H1 (cell line): Measurements from ENCODE around the gene MAGI2. TPM values are rescaled to one million over a fixed set of nuclear protein-coding genes. Genes with fewer than 3 reads are reported as not detected.

Experiments
- CTCF ChIA-PET: fragments of 300-600 bp; sonication (Branson Sonifier 250); formaldehyde crosslinking; loops from one replicate; lab custom pipeline; 2021; ENCODE audit not compliant: partially characterized antibody; lab: Charles Lee
- POLR2A ChIA-PET: fragments of 300-600 bp; sonication (Branson Sonifier 250); formaldehyde crosslinking; loops from one replicate; lab custom pipeline; 2021; ENCODE audit warnings: inconsistent platforms; ENCODE audit not compliant: partially characterized antibody; lab: Charles Lee
- DNase-seq, 2 experiments: peaks; one replicate each; pipeline versions ENCODE4 v3.0.0 to v3.0.0-alpha.2; 2010 to 2022; ENCODE audit warnings: low spot score in 2 of 2, low read depth in 1 of 2, mixed read lengths in 1 of 2
- FAIRE-seq: peaks from 2 replicates; lab custom pipeline; 2011; peaks lifted over from hg19 to GRCh38; lab: Jason Lieb, UNC
- H2AFZ ChIP-seq: 2 replicates; pipeline ENCODE4 v1.8.1; 2012; ENCODE audit warnings: low read length, inconsistent platforms
- H2AK5ac ChIP-seq: 2 replicates; pipeline ENCODE4 v1.6.1; 2013; ENCODE audit warnings: low read depth, low read length
- H2BK120ac ChIP-seq: replicated peaks from 2 replicates; pipeline ENCODE3; 2013; ENCODE audit warnings: low read depth, low read length, inconsistent platforms
- H2BK12ac ChIP-seq: 2 replicates; pipeline ENCODE4 v1.6.1; 2013; ENCODE audit warnings: low read depth, low read length
- H2BK15ac ChIP-seq: 2 replicates; pipeline ENCODE4 v1.6.1; 2013; ENCODE audit warnings: low read length
- H2BK20ac ChIP-seq: 2 replicates; pipeline ENCODE4 v1.6.1; 2013; ENCODE audit warnings: low read length
- H2BK5ac ChIP-seq: 2 replicates; pipeline ENCODE4 v1.6.1; 2013; ENCODE audit warnings: low read depth, low read length
- H3K14ac ChIP-seq: 2 replicates; pipeline ENCODE4 v1.6.1; 2013; ENCODE audit warnings: inconsistent platforms; ENCODE audit not compliant: insufficient read length
- H3K18ac ChIP-seq: 2 replicates; pipeline ENCODE4 v1.6.1; 2013; ENCODE audit warnings: low read length; ENCODE audit errors: extremely low read depth
- H3K23ac ChIP-seq: 2 replicates; pipeline ENCODE4 v1.6.1; 2013; ENCODE audit warnings: inconsistent platforms; ENCODE audit not compliant: insufficient read length
- H3K23me2 ChIP-seq: 2 replicates; pipeline ENCODE4 v1.6.1; 2013; ENCODE audit warnings: low read depth, low read length
- H3K27ac ChIP-seq: 2 replicates; pipeline ENCODE4 v1.6.1; 2011; ENCODE audit warnings: low read depth, low read length, inconsistent platforms
- H3K27me3 ChIP-seq, 4 experiments: replicated peaks in 1 of 4; 1 replicate in 1 of 4; 2 replicates in 3 of 4; pipeline versions ENCODE4 v1.6.1 to v1.8.1; 2011 to 2013; ENCODE audit warnings: low read length in 3 of 4, mild to moderate bottlenecking in 3 of 4, inconsistent platforms in 2 of 4, mixed read lengths in 2 of 4, moderate library complexity in 1 of 4; ENCODE audit not compliant: control insufficient read depth in 3 of 4, insufficient read depth in 3 of 4; ENCODE audit errors: extremely low read depth in 1 of 4
- H3K36me3 ChIP-seq, 4 experiments: 2 replicates each; pipeline versions ENCODE4 v1.6.1 to v1.8.1; 2011 to 2013; ENCODE audit warnings: mild to moderate bottlenecking in 4 of 4, low read length in 3 of 4, moderate library complexity in 2 of 4, control low read depth in 1 of 4, inconsistent platforms in 1 of 4; ENCODE audit not compliant: insufficient read depth in 4 of 4, control insufficient read depth in 2 of 4
- H3K4ac ChIP-seq: replicated peaks from 2 replicates; pipeline ENCODE3; 2013; ENCODE audit warnings: low read length, low read depth, mixed read lengths, inconsistent platforms; ENCODE audit not compliant: insufficient read length
- H3K4me1 ChIP-seq, 4 experiments: replicated peaks in 1 of 4; 1 replicate in 1 of 4; 2 replicates in 3 of 4; pipeline versions ENCODE4 v1.6.1 to v1.8.1; 2011 to 2013; ENCODE audit warnings: low read length in 3 of 4, inconsistent platforms in 2 of 4, mixed read lengths in 1 of 4; ENCODE audit not compliant: insufficient read depth in 4 of 4, control insufficient read depth in 3 of 4
- H3K4me2 ChIP-seq, 2 experiments: 2 replicates each; pipeline versions ENCODE4 v1.6.1 to v1.8.1; 2011 to 2013; ENCODE audit warnings: low read depth in 2 of 2, low read length in 2 of 2, control low read depth in 1 of 2, inconsistent platforms in 1 of 2, mild to moderate bottlenecking in 1 of 2; ENCODE audit not compliant: insufficient read depth in 1 of 2
- H3K4me3 ChIP-seq, 4 experiments: fragments of 200-600, 300-600 bp in 1 of 4; sonication (generic), shearing (Covaris generic), sonication (Bioruptor Twin) in 1 of 4; 2 replicates each; pipeline versions ENCODE4 v1.5.1 to v1.8.1; 2011 to 2016; ENCODE audit warnings: low read length in 4 of 4, low read depth in 3 of 4, control low read depth in 2 of 4, inconsistent platforms in 2 of 4, mild to moderate bottlenecking in 2 of 4, mixed read lengths in 1 of 4, moderate library complexity in 1 of 4; ENCODE audit not compliant: insufficient read depth in 2 of 4; ENCODE audit errors: extremely low read depth in 1 of 4
- H3K56ac ChIP-seq: replicated peaks from 2 replicates; pipeline ENCODE3; 2013; ENCODE audit warnings: low read depth, mild to moderate bottlenecking, mixed read lengths, low read length, inconsistent platforms; ENCODE audit not compliant: insufficient read length
- H3K79me1 ChIP-seq: 2 replicates; pipeline ENCODE4 v1.6.1; 2013; ENCODE audit warnings: low read depth, low read length, control low read depth
- H3K79me2 ChIP-seq, 2 experiments: 2 replicates each; pipeline versions ENCODE4 v1.6.1 to v1.8.1; 2012 to 2013; ENCODE audit warnings: low read length in 2 of 2, mild to moderate bottlenecking in 2 of 2, inconsistent platforms in 1 of 2; ENCODE audit not compliant: insufficient read depth in 2 of 2, control insufficient read depth in 1 of 2
- H3K9ac ChIP-seq, 4 experiments: replicated peaks in 1 of 4; 1 replicate in 1 of 4; 2 replicates in 3 of 4; pipeline versions ENCODE4 v1.6.1 to v1.8.1; 2011 to 2013; ENCODE audit warnings: low read depth in 3 of 4, low read length in 3 of 4, control low read depth in 2 of 4, mild to moderate bottlenecking in 2 of 4, moderate library complexity in 2 of 4, inconsistent platforms in 1 of 4; ENCODE audit errors: extremely low read depth in 1 of 4
- H3K9me3 ChIP-seq, 2 experiments: 2 replicates each; pipeline versions ENCODE4 v1.6.1 to v1.8.1; 2012 to 2013; ENCODE audit warnings: mild to moderate bottlenecking in 2 of 2, moderate library complexity in 2 of 2, control low read depth in 1 of 2, inconsistent platforms in 1 of 2, low read depth in 1 of 2, low read length in 1 of 2, mixed read lengths in 1 of 2; ENCODE audit not compliant: insufficient read depth in 2 of 2
- H4K20me1 ChIP-seq, 2 experiments: replicated peaks in 1 of 2; 2 replicates each; pipeline versions ENCODE3 to v1.8.1; 2011 to 2013; ENCODE audit warnings: inconsistent platforms in 2 of 2, low read length in 2 of 2, mild to moderate bottlenecking in 1 of 2; ENCODE audit not compliant: insufficient read depth in 2 of 2, control insufficient read depth in 1 of 2
- H4K5ac ChIP-seq: 2 replicates; pipeline ENCODE4 v1.6.1; 2013; ENCODE audit warnings: low read length, low read depth, mixed read lengths, inconsistent platforms; ENCODE audit not compliant: insufficient read length
- H4K8ac ChIP-seq: 2 replicates; pipeline ENCODE4 v1.8.0; 2013; ENCODE audit warnings: mild to moderate bottlenecking, moderate library complexity, low read length, inconsistent platforms; ENCODE audit not compliant: insufficient read depth; ENCODE audit errors: extremely low read depth
- H4K91ac ChIP-seq: replicated peaks from 2 replicates; pipeline ENCODE3; 2013; ENCODE audit warnings: low read length, mixed read lengths, inconsistent platforms; ENCODE audit not compliant: insufficient read length
- ASH2L ChIP-seq: fragments of 200-600, 300-600 bp; sonication (generic); IDR thresholded peaks from one replicate; pipeline ENCODE4 v1.7.1; 2017; ENCODE audit warnings: low read length
- BACH1 ChIP-seq: IDR thresholded peaks from 2 replicates; pipeline ENCODE4 v1.6.1; 2012; ENCODE audit warnings: low read length, improper control_type of control experiment
- BCL11A ChIP-seq, 2 experiments: IDR thresholded peaks; one replicate each; pipeline ENCODE4 v1.6.1; 2011; ENCODE audit warnings: low read depth in 2 of 2, low read length in 2 of 2, mild to moderate bottlenecking in 2 of 2
- GTF2F1 ChIP-seq: IDR thresholded peaks from 2 replicates; pipeline ENCODE4 v1.6.1; 2012; ENCODE audit warnings: low read depth, low read length, improper control_type of control experiment, borderline replicate concordance
- JUND ChIP-seq: IDR thresholded peaks from 2 replicates; pipeline ENCODE4 v1.6.1; 2011; ENCODE audit warnings: mild to moderate bottlenecking, improper control_type of control experiment, low read length
- KDM1A ChIP-seq: fragments of 200-600, 300-600 bp; sonication (generic); IDR thresholded peaks from 2 replicates; pipeline ENCODE4 v1.7.1; 2016; ENCODE audit warnings: mild to moderate bottlenecking, low read length, borderline replicate concordance
- NANOG ChIP-seq: IDR thresholded peaks from 2 replicates; pipeline ENCODE4 v1.6.1; 2011; ENCODE audit warnings: low read length, low read depth, mild to moderate bottlenecking, inconsistent platforms; ENCODE audit not compliant: insufficient read depth, poor library complexity, severe bottlenecking
- SRF ChIP-seq: IDR thresholded peaks from 2 replicates; pipeline ENCODE4 v1.6.1; 2011; ENCODE audit warnings: mild to moderate bottlenecking, low read depth, low read length, moderate library complexity
- polyA plus RNA-seq, 7 experiments: library from polyadenylated mRNA; depleted of rRNA in 3 of 7; stranded (reverse) in 5 of 7; unstranded in 2 of 7; fragments of >200 nt in 5 of 7; fragments of 200-250 nt in 2 of 7; gene quantifications; 1 replicate in 5 of 7; 2 replicates in 1 of 7; 4 replicates in 1 of 7; pipeline versions ENCODE4 v1.2.1 to v1.2.3, GENCODE V29; 2011 to 2013; ENCODE audit warnings: missing spikeins in 2 of 7, mixed read lengths in 2 of 7
- total RNA-seq: library from RNA; stranded (reverse); fragmentation: NEBNext Ultra II Directional; extraction: Animal tissue kit (Norgen Biotek cat#: 25700); gene quantifications from 2 replicates; pipeline ENCODE4 v1.2.1, GENCODE V29; 2021

Gene MAGI2
- total and polyA plus RNA-seq, 2 of the 8 experiments (the other 6 are each of a cell fraction or from before 2014, with no cell fraction given), result 6.0 to 27.3 TPM

DNA sequence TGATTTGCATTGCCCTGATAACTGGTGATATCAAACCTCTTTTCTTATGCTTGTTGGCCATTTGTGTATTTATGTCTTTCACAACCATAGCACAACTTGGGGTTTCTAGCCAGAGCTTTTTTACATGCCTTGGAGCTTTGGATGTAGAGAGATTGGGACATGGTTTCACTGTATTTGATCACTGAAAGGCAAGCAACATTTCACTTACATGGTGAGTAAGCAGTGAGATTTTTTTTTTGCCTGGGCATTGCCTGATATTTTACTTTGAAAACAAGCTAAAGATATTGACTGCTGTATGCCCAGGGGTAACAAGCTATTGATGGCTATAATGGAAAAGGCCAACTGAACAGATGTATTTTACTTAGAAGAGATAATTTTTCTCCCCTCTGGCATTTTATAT is 1395.9 kb downstream of the MAGI2 start:
- Histone ChIP-seq H3K79me2 (no peaks in the 10 kb centered on the region), H2BK20ac (no peak overlapping the region), H3K4me2 (no peak overlapping the region), H3K27me3 (no peaks in the 10 kb centered on the region), H2BK120ac (no peak overlapping the region), H4K20me1 (no peaks in the 10 kb centered on the region), H4K5ac (no peak overlapping the region), H3K23me2 (no peaks in the 10 kb centered on the region), H2BK5ac (no peak overlapping the region), H3K4me3 (no peak overlapping the region), H3K56ac (no peak overlapping the region), H3K9me3 (no peaks in the 10 kb centered on the region), H3K18ac (no peak overlapping the region), H3K4ac (no peak overlapping the region), H3K23ac (no peak overlapping the region), H3K27ac (no peak overlapping the region), H3K14ac (no peak overlapping the region), H3K79me1 (no peaks in the 10 kb centered on the region), H2BK15ac (no peak overlapping the region), H3K36me3 (no peaks in the 10 kb centered on the region), H3K4me1 (peaks cover 0 to 4% (median 1%) of the 10 kb centered on the region in 4 experiments; a peak in 3 of 7 replicates), H4K91ac (no peak overlapping the region), H2AFZ (no peak overlapping the region), H2BK12ac (no peak overlapping the region), H4K8ac (no peak overlapping the region), H2AK5ac (no peak overlapping the region), H3K9ac (no peak overlapping the region)
- no peak for TF ChIP-seq JUND
- TF ChIP-seq BACH1, result no peak
- no peak for TF ChIP-seq NANOG
- no peak for TF ChIP-seq BCL11A (IDR thresholded peaks at IDR 0.05; ENCODE audit: low read depth in 2 of 2, low read length in 2 of 2)
- TF ChIP-seq GTF2F1, result no peak
- no peak for TF ChIP-seq ASH2L
- no peak for TF ChIP-seq KDM1A
- TF ChIP-seq SRF, result no peak
- DNase-seq, result no peak
- ChIA-PET CTCF (interaction anchor here (0.6 to 4.3 kb wide), 7 partner anchors 10 to 722 kb away, joined by 3 to 23 read pairs (median 5); no protein-coding TSS in a partner anchor), POLR2A (no interaction called here)
- no peak for FAIRE-seq
